SK-N-SH (cell line): ENCODE data around the gene H6PD. TPM values are rescaled to one million over a fixed set of nuclear protein-coding genes. Genes with fewer than 3 reads are reported as not detected.

ENCODE experiments used
- CTCF ChIA-PET: fragments of 300-600, 350-600 bp; formaldehyde crosslinking; extraction: SDS; loops from one replicate; lab custom pipeline; 2021; lab: Yijun Ruan, JAX
- POLR2A ChIA-PET: fragments of 350-600 bp; sonication (Branson Sonifier 250); formaldehyde crosslinking; extraction: SDS; loops from one replicate; lab custom pipeline; 2020; ENCODE audit warnings: antibody characterized with exemption, inconsistent platforms; lab: Yijun Ruan, JAX
- DNase-seq: peaks from one replicate; pipeline ENCODE4 v3.0.0; 2012
- H2AFZ ChIP-seq: fragments of 200-600 bp; sonication (generic); 2 replicates; pipeline ENCODE4 v1.8.1; 2016; ENCODE audit warnings: antibody characterized with exemption, mild to moderate bottlenecking, low read depth
- H3F3A ChIP-seq: fragments of 200-600 bp; sonication (generic); replicated peaks from 2 replicates; pipeline ENCODE3; 2016; ENCODE audit warnings: antibody characterized with exemption, mild to moderate bottlenecking; ENCODE audit not compliant: insufficient read depth
- H3K27ac ChIP-seq, 2 experiments: fragments of 200-500 bp in 1 of 2; fragments of 200-600 bp in 1 of 2; sonication (Bioruptor generic) in 1 of 2; sonication (generic), shearing (Covaris generic) in 1 of 2; 2 replicates each; pipeline versions ENCODE4 v1.5.1 to v1.6.1; 2014 to 2016; ENCODE audit warnings: low read depth in 2 of 2, inconsistent platforms in 1 of 2, low read length in 1 of 2, mild to moderate bottlenecking in 1 of 2, mixed read lengths in 1 of 2
- H3K27me3 ChIP-seq: fragments of 200-600 bp; sonication (generic), shearing (Covaris generic); 2 replicates; pipeline ENCODE4 v1.6.1; 2016; ENCODE audit warnings: mixed run types; ENCODE audit not compliant: insufficient read depth
- H3K36me3 ChIP-seq, 2 experiments: fragments of 200-500 bp in 1 of 2; fragments of 200-600 bp in 1 of 2; sonication (Bioruptor generic) in 1 of 2; sonication (generic) in 1 of 2; replicated peaks in 1 of 2; 2 replicates each; pipeline versions ENCODE3 to v1.5.1; 2014 to 2016; ENCODE audit warnings: low read length in 1 of 2, mild to moderate bottlenecking in 1 of 2; ENCODE audit not compliant: insufficient read depth in 2 of 2, control insufficient read depth in 1 of 2
- H3K4me1 ChIP-seq, 2 experiments: fragments of 200-500 bp in 1 of 2; fragments of 200-600 bp in 1 of 2; sonication (Bioruptor generic) in 1 of 2; sonication (generic), shearing (Covaris generic) in 1 of 2; 2 replicates each; pipeline versions ENCODE4 v1.5.1 to v1.6.1; 2014 to 2016; ENCODE audit warnings: low read depth in 1 of 2, low read length in 1 of 2, mixed run types in 1 of 2; ENCODE audit not compliant: insufficient read depth in 2 of 2, control insufficient read depth in 1 of 2
- H3K4me2 ChIP-seq: fragments of 200-600 bp; sonication (generic), shearing (Covaris generic); 2 replicates; pipeline ENCODE4 v1.6.1; 2017; ENCODE audit warnings: mixed run types
- H3K4me3 ChIP-seq, 2 experiments: fragments of 200-500 bp in 1 of 2; fragments of 200-600 bp in 1 of 2; sonication (Bioruptor generic) in 1 of 2; sonication (generic), shearing (Covaris generic) in 1 of 2; 2 replicates each; pipeline versions ENCODE4 v1.5.1 to v1.8.1; 2014 to 2016; ENCODE audit warnings: low read depth in 2 of 2, inconsistent platforms in 1 of 2, low read length in 1 of 2, mild to moderate bottlenecking in 1 of 2, mixed read lengths in 1 of 2, moderate library complexity in 1 of 2
- H3K79me2 ChIP-seq: fragments of 200-600 bp; sonication (generic); 2 replicates; pipeline ENCODE4 v1.8.1; 2017; ENCODE audit warnings: mild to moderate bottlenecking; ENCODE audit not compliant: insufficient read depth
- H3K9ac ChIP-seq: fragments of 200-600 bp; sonication (generic); 2 replicates; pipeline ENCODE4 v1.6.1; 2017; ENCODE audit warnings: mixed run types
- H3K9me2 ChIP-seq: fragments of 200-600 bp; sonication (generic); 2 replicates; pipeline ENCODE4 v1.6.1; 2017; ENCODE audit warnings: mixed run types
- H3K9me3 ChIP-seq: fragments of 200-600 bp; sonication (generic); 2 replicates; pipeline ENCODE4 v1.6.1; 2017; ENCODE audit warnings: mixed run types, mild to moderate bottlenecking, moderate library complexity
- H4K20me1 ChIP-seq: fragments of 200-600 bp; sonication (generic); 2 replicates; pipeline ENCODE4 v1.6.1; 2017; ENCODE audit warnings: mild to moderate bottlenecking, mixed run types; ENCODE audit not compliant: insufficient read depth
- EP300 ChIP-seq, 2 experiments: IDR thresholded peaks; 2 replicates each; pipeline versions ENCODE4 v1.4.0 to v1.6.1; 2012; ENCODE audit warnings: borderline replicate concordance in 1 of 2, low read depth in 1 of 2, low read length in 1 of 2
- EZH2phosphoT487 ChIP-seq: fragments of 200-600 bp; sonication (generic); IDR thresholded peaks from 2 replicates; pipeline ENCODE4 v1.6.1; 2017; ENCODE audit warnings: low read depth, mixed run types, mild to moderate bottlenecking, antibody characterized with exemption, moderate library complexity, borderline replicate concordance
- GATA2 ChIP-seq: sonication (generic); formaldehyde crosslinking; IDR thresholded peaks from 2 replicates; pipeline ENCODE4 v1.5.0; 2020; ENCODE audit warnings: mild to moderate bottlenecking, missing genetic modification reagents
- MXI1 ChIP-seq: IDR thresholded peaks from 2 replicates; pipeline ENCODE4 v1.6.1; 2012; ENCODE audit warnings: mild to moderate bottlenecking, low read depth, low read length, improper control_type of control experiment
- NRF1 ChIP-seq: IDR thresholded peaks from 2 replicates; pipeline ENCODE4 v1.6.1; 2012; ENCODE audit warnings: low read depth, mild to moderate bottlenecking, low read length
- PBX3 ChIP-seq: IDR thresholded peaks from 2 replicates; pipeline ENCODE4; 2012
- RCOR1 ChIP-seq: fragments of 150-350 bp; IDR thresholded peaks from 2 replicates; pipeline ENCODE4 v1.6.1; 2017; ENCODE audit warnings: antibody characterized with exemption, low read length
- REST ChIP-seq: IDR thresholded peaks from 2 replicates; pipeline ENCODE4 v1.6.1; 2012; ENCODE audit warnings: mild to moderate bottlenecking, low read depth, low read length, moderate library complexity
- SIN3A ChIP-seq: IDR thresholded peaks from 2 replicates; pipeline ENCODE4 v1.6.1; 2012; ENCODE audit warnings: low read depth, mild to moderate bottlenecking, low read length, moderate library complexity, borderline replicate concordance
- USF1 ChIP-seq: IDR thresholded peaks from 2 replicates; pipeline ENCODE4 v1.4.0; 2012; ENCODE audit warnings: low read depth, borderline replicate concordance
- ZBTB33 ChIP-seq: IDR thresholded peaks from 2 replicates; pipeline ENCODE4 v1.4.0; 2012; ENCODE audit warnings: low read depth, borderline replicate concordance
- WGBS: methylation state at CpG from one replicate; pipeline ENCODE4 v1.1.6; 2017; ENCODE audit warnings: low lambda C conversion rate; 5-methylcytosine and 5-hydroxymethylcytosine counted together
- polyA plus RNA-seq, 3 experiments: library from polyadenylated mRNA; depleted of rRNA; stranded (reverse); fragments of >200 nt; gene quantifications; 2 replicates each; pipeline ENCODE4 v1.2.3, GENCODE V29; 2012

H6PD gene
- polyA plus RNA-seq, 1 of the 3 experiments (the other 2 are of a cell fraction), result 19.1 TPM

GRCh38 chr1:9314111-9314510, 79.5 kb downstream of the H6PD start:
- H3K79me2 ChIP-seq, result peaks cover 13% of the 10 kb centered on the region; the same call in 1 of the 2 replicates
- TF ChIP-seq GATA2 (CRISPR knock-in tag), result no peak
- TF ChIP-seq EP300 (IDR thresholded peaks at IDR 0.05; ENCODE audit: borderline replicate concordance in 1 of 2, low read depth in 1 of 2, low read length in 1 of 2), result no peak
- no peak for TF ChIP-seq SIN3A
- TF ChIP-seq USF1, result no peak
- no peak for TF ChIP-seq NRF1
- no peak for TF ChIP-seq ZBTB33
- no peak for TF ChIP-seq MXI1
- no peak for TF ChIP-seq EZH2phosphoT487
- TF ChIP-seq PBX3, result no peak
- TF ChIP-seq REST, result no peak
- TF ChIP-seq RCOR1, result no peak
- WGBS, result 81% methylated on average over 7 of the region's 8 CpGs
- H3K9me3 ChIP-seq, result no peaks in the 10 kb centered on the region
- H3K4me3 ChIP-seq, result no peak overlapping the region
- no peak overlapping the region for H2AFZ ChIP-seq
- H3K4me2 ChIP-seq, result no peak overlapping the region
- H3K9ac ChIP-seq, result no peak overlapping the region
- peaks cover 0 to 6% of the 10 kb centered on the region in 2 experiments; a peak in 1 of 4 replicates for H3K4me1 ChIP-seq
- no peaks in the 10 kb centered on the region for H3K36me3 ChIP-seq
- H3K9me2 ChIP-seq, result no peaks in the 10 kb centered on the region
- no peak for DNase-seq
- ChIA-PET CTCF (interaction anchor here (1.1 kb wide), 1 partner anchor 185 kb away, joined by 3 read pairs; no protein-coding TSS in a partner anchor), POLR2A (no interaction called here)
- no peaks in the 10 kb centered on the region for H3F3A ChIP-seq
- H3K27me3 ChIP-seq, result no peaks in the 10 kb centered on the region
- H4K20me1 ChIP-seq, result peaks cover 30% of the 10 kb centered on the region
- H3K27ac ChIP-seq, result no peak overlapping the region
